HG03354 (cell line): ENCODE measurements around the gene IFNA2.
"Not testable (repeated sequence)": the region's sequence is repeated elsewhere in the genome, so short reads cannot be mapped to it uniquely, and the experiment has no call there.

Experiments used
- ATAC-seq: cut with Tn5 transposase; IDR thresholded peaks from one replicate; pipeline ENCODE4 v1.9.1; 2021; ENCODE audit warnings: mild to moderate bottlenecking; ENCODE audit not compliant: unreplicated experiment, poor library complexity, severe bottlenecking

The IFNA2 gene

GRCh38 chr9:21385131-21385670 is at the start of gene IFNA2:
Gene IFNA2, minus strand, starts transcription at chr9:21385398. Its CDS starts 69 bp downstream, at chr9:21385329.
- no peak for ATAC-seq

DNA sequence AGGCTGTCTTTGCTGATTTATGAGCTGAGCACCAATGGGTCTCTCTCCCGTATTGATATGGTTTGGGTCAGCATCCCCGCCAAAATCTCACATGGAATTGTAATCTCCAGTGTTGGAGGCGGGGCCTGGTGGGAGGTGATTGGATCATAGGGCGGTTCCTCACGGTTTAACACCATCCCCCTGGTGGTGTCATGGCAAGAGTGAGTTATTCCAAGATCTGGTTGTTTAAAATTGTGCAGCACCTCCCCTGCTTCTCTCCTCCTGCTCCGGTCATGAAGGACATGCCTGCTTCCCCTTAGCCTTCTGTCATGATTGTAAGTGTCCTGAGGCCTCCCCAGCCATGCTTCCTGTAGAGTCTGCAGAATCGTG is 49.8 kb upstream of the IFNA2 start:
- not testable (repeated sequence) for ATAC-seq

DNA sequence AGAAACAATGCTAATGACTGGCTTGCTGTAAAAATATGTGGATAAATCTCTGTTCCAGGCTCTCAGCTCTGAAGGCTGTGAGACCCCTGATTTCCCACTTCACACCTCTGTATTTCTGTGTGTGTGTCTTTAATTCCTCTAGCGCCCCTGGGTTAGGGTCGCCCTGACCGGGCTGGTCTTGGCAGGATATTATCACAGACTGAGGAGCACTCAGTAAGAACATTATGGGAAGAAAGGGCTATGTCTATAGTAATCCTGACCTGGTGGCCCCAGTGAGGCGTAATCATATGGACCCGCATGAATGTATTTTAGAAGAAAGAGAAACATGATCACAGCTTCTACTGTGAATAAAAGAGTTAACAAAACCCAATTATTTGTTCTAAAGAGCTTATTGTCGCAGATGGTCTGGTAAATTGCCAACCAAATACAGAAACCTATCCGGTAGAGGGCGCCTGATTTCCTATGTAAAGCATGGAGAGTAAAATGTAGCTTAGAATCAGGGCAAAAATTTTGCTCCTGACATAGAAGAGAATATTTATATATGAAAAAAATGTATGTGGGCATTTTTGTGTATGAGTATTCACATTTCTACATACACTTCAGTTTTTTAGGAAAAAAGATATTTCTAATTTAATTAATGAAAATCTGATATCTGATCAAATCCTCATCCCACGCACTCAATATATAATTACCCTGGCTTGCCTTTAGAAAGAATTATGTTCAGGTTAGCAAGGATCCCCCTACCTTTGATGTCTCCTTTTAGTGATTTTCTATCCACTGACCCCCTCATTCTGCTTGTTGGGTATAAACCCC is 49.2 kb upstream of the IFNA2 start:
- ATAC-seq: no peak

DNA sequence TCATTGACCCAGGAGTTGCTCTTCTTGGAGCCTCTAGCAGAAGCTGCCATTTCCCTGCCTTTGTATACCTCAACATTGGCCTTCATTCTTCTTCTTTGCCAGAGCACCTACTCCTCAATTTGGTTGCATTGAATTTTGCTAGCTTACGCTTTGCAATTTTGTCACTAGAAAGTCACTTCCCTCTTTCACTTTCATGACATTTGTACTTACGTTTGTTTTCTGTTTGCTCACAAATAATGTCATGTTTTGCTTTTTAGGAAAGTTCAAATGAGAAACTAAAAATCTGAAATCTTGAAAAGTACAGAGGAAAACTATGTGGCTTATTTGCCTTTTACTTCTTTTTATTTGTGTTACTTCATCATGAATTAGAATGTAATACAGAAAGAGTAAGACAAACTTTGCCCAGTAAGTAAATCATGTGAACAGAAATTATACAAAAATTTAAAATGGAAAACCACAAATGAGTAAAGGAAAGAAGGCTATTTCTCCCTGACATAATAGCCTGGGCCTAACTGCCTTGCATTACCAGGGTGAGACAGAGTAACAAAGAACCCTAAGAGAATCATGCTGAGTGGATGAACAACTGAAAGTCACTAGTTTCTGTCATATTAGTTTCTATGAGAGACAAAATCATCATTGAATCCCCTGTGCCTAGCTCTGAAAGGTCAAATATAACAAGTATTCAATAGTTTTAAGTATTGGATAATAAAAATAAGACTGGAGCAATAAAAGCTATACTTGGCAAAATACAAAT is 47.7 kb upstream of the IFNA2 start:
- peak; percentile 70 for ATAC-seq

DNA sequence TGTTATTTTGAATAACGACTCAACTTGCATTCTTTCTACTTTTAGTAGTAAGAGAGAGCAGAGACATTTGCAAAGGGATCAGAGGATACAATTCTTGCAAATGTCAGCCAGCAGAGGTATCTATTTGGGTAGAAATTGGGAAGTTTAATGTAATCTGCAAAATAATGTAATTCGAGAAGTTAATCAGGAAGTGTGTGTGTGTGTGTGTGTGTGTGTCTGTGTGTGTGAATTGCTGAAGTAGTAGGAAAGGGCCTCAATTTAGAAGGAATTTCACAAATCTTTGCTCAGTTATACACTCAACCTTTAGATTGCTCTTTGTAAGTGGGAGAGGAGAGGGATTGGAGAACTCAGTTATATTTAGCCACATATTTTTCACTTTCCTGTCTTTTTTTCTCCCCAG is 44.0 kb upstream of the IFNA2 start:
- no peak for ATAC-seq

- peak; percentile 64 for ATAC-seq
Measured at GRCh38 chr9:21428235-21428634, 43.0 kb upstream of the IFNA2 start.

- ATAC-seq: no peak
Measured at GRCh38 chr9:21415493-21416267, 30.5 kb upstream of the IFNA2 start.

DNA sequence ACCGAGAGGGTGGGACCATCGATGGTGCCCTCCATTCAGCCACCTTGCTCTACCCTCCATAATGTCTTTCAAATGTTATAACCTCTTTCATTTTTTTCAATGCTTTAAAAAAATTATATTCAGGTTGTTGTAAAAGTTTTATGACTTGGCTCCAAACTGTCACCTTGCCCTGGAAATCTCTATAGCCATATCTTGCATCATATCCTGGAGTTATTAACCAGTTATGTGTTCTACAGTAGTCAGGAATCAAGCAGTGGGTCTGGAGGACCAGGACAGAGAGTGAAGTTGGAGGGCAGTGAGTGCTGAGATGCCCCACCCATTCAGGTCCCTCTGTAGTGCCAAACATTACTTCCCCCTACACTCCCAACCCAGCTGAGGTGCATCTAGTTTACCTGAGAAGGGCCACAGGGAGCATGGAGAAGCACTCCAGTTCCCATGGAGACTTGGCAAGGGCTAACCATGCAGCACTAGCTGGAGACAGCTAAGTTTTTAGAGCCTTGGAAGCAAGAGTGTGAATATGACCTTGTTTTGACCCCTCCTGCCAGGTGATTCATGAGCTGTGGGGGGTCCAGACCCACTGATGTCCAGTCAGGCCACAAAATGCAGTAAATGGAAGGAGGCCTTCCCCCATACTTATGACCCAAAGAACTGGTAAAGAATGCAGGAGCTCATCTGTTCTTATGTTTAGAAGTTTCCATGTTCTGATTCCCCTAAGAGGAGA is 29.2 kb upstream of the IFNA2 start:
- no peak for ATAC-seq

GRCh38 chr9:21413624-21414023 is 28.4 kb upstream of the IFNA2 start:
- ATAC-seq: no peak

DNA sequence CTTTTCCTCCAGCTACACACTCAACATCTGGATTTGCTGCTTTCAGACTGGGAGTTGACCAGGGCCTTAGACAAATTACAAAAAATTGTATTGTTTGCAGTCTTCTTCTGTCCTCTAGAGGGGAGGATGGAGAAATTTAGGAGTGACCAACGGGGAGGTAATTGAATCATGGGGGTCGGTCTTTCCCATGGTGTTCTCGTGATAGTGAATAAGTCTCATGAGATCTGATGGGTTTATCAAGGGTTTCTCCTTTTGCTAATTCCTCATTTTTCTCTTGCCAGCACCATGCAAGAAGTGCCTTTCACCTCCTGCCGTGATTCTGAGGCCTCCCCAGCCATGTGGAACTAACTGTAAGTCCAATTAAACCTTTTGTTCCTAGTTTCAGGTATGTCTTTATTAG is 28.0 kb upstream of the IFNA2 start:
- no peak for ATAC-seq

- peak; percentile 74 for ATAC-seq
Measured at GRCh38 chr9:21412107-21412506, 26.9 kb upstream of the IFNA2 start.

DNA sequence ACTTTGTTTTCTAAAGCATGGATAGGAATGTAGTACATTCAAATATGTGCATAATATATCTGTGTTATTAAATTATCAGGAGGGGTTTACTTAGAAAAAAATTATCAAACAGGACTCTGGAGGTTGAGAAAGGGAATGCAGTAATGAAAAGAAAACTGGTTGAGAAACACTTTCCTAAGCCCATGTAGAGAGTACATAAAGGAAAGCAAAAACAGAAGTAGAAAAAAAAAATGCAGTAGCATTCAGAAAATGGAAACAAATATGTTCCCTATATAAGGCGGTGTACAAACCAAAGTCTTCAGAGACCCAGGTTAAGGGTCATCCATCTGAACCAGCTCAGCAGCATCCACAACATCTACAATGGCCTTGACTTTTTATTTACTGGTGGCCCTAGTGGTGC is 23.6 kb upstream of the IFNA2 start, which contains the start of gene IFNA8:
TSS of gene IFNA8 (plus strand) at position 301 of the 400 bp plus-strand sequence. CDS start at position 361, 60 bp downstream.
- no peak for ATAC-seq

DNA sequence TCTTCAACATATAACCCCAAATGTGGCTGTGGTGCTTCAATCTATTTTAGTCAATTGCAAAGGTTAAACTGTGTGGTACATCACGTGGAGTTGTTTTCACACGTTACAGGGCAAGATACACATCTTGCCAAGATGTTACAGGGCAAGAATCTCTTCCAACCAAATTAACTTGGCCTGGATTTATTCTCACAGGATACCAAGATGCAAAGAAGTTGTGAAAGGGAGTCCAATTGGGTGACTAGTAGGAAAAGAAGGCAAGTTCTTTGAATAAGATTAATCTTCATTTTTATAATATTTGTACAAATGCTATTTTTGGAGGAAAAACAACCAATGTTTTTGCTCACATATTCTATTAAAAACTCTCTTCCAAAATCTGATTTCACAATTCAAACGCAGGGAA is 18.9 kb upstream of the IFNA2 start:
- ATAC-seq: no peak

GRCh38 chr9:21402386-21403251 is 17.4 kb upstream of the IFNA2 start:
- ATAC-seq: peak; percentile 75

GRCh38 chr9:21399956-21400355 is 14.8 kb upstream of the IFNA2 start:
- ATAC-seq: no peak

- ATAC-seq: no peak
Measured at GRCh38 chr9:21398955-21399489, 13.8 kb upstream of the IFNA2 start.

- ATAC-seq: peak; percentile 73
Measured at GRCh38 chr9:21395778-21396717, 10.8 kb upstream of the IFNA2 start.
